Prostate gland (tissue), 2 donors: ENCODE data around the gene ABCA5.
A peak's percentile ranks its signal among the peaks of the same experiment; 100 is the strongest.

Source experiments
- CTCF ChIP-seq, 4 experiments: fragments of 200-600 bp in 2 of 4; fragments of 450-650 bp in 2 of 4; sonication (generic) in 2 of 4; IDR thresholded peaks; 1 replicate in 3 of 4; 2 replicates in 1 of 4; pipeline ENCODE4 v1.5.1; 2016 to 2019; ENCODE audit warnings: antibody characterized with exemption in 4 of 4, mild to moderate bottlenecking in 2 of 4, moderate library complexity in 2 of 4
- POLR2A ChIP-seq: fragments of 450-650 bp; IDR thresholded peaks from one replicate; pipeline ENCODE4 v1.6.1; 2016; ENCODE audit warnings: antibody characterized with exemption, mild to moderate bottlenecking
- POLR2AphosphoS5 ChIP-seq: sonication (generic); formaldehyde crosslinking; IDR thresholded peaks from one replicate; pipeline ENCODE4 v1.6.1; 2017; ENCODE audit warnings: antibody characterized with exemption

DNA sequence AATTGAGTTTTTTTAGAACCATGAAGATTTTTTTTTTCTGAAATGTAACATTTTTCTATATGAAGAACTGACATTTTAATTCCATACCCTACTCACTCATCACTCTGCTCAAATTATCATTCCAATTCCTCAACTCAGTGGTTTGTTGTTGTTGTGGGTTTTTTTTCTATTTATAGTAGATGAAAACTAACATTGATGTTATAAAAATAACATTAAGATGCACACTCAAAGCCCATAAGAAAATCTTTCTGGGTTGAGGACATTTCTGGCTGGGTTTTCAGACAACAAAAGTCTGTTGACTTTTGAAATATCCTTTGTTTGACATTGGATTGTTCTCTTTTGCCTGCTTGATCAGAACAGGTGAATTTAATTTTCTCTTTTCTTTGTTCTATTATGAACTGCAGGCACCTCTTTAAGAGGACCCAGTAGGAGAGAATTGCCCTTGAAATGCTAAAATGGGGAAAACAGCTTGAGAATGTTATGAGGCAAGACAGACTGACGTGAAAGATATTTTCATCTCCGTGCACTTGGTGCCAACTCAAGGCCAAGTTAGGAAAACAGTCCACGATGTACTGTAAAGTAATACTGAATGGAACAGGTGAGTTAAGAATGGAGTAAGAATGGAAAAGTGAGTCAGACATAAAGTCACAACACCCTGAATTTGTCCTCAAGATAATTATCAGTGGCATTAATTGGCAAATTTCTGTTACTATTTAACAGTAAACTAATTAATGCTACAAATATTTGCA lies 16.1 kb upstream of the ABCA5 start:
- no peak for TF ChIP-seq CTCF (IDR thresholded peaks at IDR 0.05)
- peak; percentile 50 for TF ChIP-seq POLR2AphosphoS5
- TF ChIP-seq POLR2A, result no peak
